H9 (cell line): ENCODE data around the gene BPGM. TPM values are rescaled to one million over a fixed set of nuclear protein-coding genes. Genes with fewer than 3 reads are reported as not detected.
A peak's percentile ranks its signal among the peaks of the same experiment; 100 is the strongest.

ENCODE experiments used
- DNase-seq: peaks from one replicate; pipeline ENCODE4 v3.0.0-alpha.2; 2017
- H2AFZ ChIP-seq: one replicate; pipeline ENCODE4 v1.6.1; 2013; ENCODE audit warnings: mild to moderate bottlenecking, low read length, control low read depth, moderate library complexity
- H2AK5ac ChIP-seq: 2 replicates; pipeline ENCODE4 v1.6.1; 2013; ENCODE audit warnings: low read length, control low read depth, mixed read lengths; ENCODE audit not compliant: insufficient read length
- H2BK120ac ChIP-seq: one replicate; pipeline ENCODE4 v1.6.1; 2013; ENCODE audit warnings: low read depth, mild to moderate bottlenecking, low read length, control low read depth, inconsistent platforms; ENCODE audit not compliant: poor library complexity, severe bottlenecking
- H2BK12ac ChIP-seq: 2 replicates; pipeline ENCODE4 v1.6.1; 2013; ENCODE audit warnings: low read length, control low read depth, mixed read lengths, low read depth; ENCODE audit not compliant: insufficient read length
- H2BK15ac ChIP-seq: 2 replicates; pipeline ENCODE4 v1.6.1; 2013; ENCODE audit warnings: low read depth, low read length, control low read depth
- H2BK20ac ChIP-seq: one replicate; pipeline ENCODE4 v1.6.1; 2013; ENCODE audit warnings: low read depth, mild to moderate bottlenecking, low read length, control low read depth, inconsistent platforms; ENCODE audit not compliant: poor library complexity, severe bottlenecking
- H2BK5ac ChIP-seq: 2 replicates; pipeline ENCODE4 v1.6.1; 2013; ENCODE audit warnings: low read length, control low read depth, mixed read lengths; ENCODE audit not compliant: insufficient read length
- H3K14ac ChIP-seq: 2 replicates; pipeline ENCODE4 v1.6.1; 2013; ENCODE audit warnings: low read length, control low read depth; ENCODE audit not compliant: insufficient read depth
- H3K18ac ChIP-seq: 2 replicates; pipeline ENCODE4 v1.6.1; 2013; ENCODE audit warnings: low read depth, mild to moderate bottlenecking, mixed read lengths, low read length, control low read depth; ENCODE audit not compliant: insufficient read length
- H3K23ac ChIP-seq: 2 replicates; pipeline ENCODE4 v1.6.1; 2013; ENCODE audit warnings: low read length, control low read depth, mixed read lengths, low read depth; ENCODE audit not compliant: insufficient read length
- H3K23me2 ChIP-seq: 2 replicates; pipeline ENCODE4 v1.6.1; 2013; ENCODE audit warnings: low read depth, mild to moderate bottlenecking, mixed read lengths, low read length, control low read depth; ENCODE audit not compliant: insufficient read length, poor library complexity, severe bottlenecking
- H3K27ac ChIP-seq: 2 replicates; pipeline ENCODE4 v1.5.1; 2013; ENCODE audit warnings: low read length, control low read depth, mixed read lengths, low read depth; ENCODE audit not compliant: insufficient read length
- H3K27me3 ChIP-seq: 2 replicates; pipeline ENCODE4 v1.6.1; 2013; ENCODE audit warnings: low read length, control low read depth, inconsistent platforms; ENCODE audit not compliant: insufficient read depth
- H3K4ac ChIP-seq: 2 replicates; pipeline ENCODE4 v1.6.1; 2013; ENCODE audit warnings: low read depth, mild to moderate bottlenecking, control low read depth, inconsistent platforms, low read length, moderate library complexity
- H3K4me1 ChIP-seq: 2 replicates; pipeline ENCODE4 v1.6.1; 2013; ENCODE audit warnings: low read length, control low read depth, inconsistent platforms; ENCODE audit not compliant: insufficient read depth
- H3K4me2 ChIP-seq: 2 replicates; pipeline ENCODE4 v1.6.1; 2013; ENCODE audit warnings: low read length, control low read depth, mixed read lengths; ENCODE audit not compliant: insufficient read length, insufficient read depth
- H3K56ac ChIP-seq: 2 replicates; pipeline ENCODE4 v1.6.1; 2013; ENCODE audit warnings: low read depth, mild to moderate bottlenecking, mixed read lengths, low read length, control low read depth; ENCODE audit not compliant: insufficient read length
- H3K79me1 ChIP-seq: 2 replicates; pipeline ENCODE4 v1.6.1; 2013; ENCODE audit warnings: low read depth, mild to moderate bottlenecking, moderate library complexity, low read length, control low read depth, inconsistent platforms; ENCODE audit not compliant: insufficient read depth, poor library complexity, severe bottlenecking
- H3K79me2 ChIP-seq: 2 replicates; pipeline ENCODE4 v1.6.1; 2013; ENCODE audit warnings: low read length, control low read depth, inconsistent platforms; ENCODE audit not compliant: insufficient read depth
- H3K9ac ChIP-seq: 2 replicates; pipeline ENCODE4 v1.6.1; 2013; ENCODE audit warnings: low read length, control low read depth, mixed read lengths; ENCODE audit not compliant: insufficient read length; ENCODE audit errors: extremely low read depth
- H3K9me3 ChIP-seq: one replicate; pipeline ENCODE4 v1.6.1; 2013; ENCODE audit warnings: low read depth, low read length, inconsistent platforms; ENCODE audit not compliant: control insufficient read depth
- H3T11ph ChIP-seq: one replicate; pipeline ENCODE4 v1.6.1; 2013; ENCODE audit warnings: mild to moderate bottlenecking, low read length, control low read depth, inconsistent platforms
- H4K20me1 ChIP-seq: one replicate; pipeline ENCODE4 v1.6.1; 2013; ENCODE audit not compliant: control insufficient read depth, insufficient read length, insufficient read depth
- H4K5ac ChIP-seq: 2 replicates; pipeline ENCODE4 v1.6.1; 2013; ENCODE audit warnings: low read depth, mild to moderate bottlenecking, mixed read lengths, low read length, control low read depth; ENCODE audit not compliant: insufficient read length
- H4K8ac ChIP-seq: replicated peaks from 2 replicates; pipeline ENCODE4 v1.6.1; 2013; ENCODE audit warnings: low read length, control low read depth, mixed read lengths, low read depth; ENCODE audit not compliant: insufficient read length
- H4K91ac ChIP-seq: 2 replicates; pipeline ENCODE4 v1.6.1; 2013; ENCODE audit warnings: low read depth, mild to moderate bottlenecking, moderate library complexity, mixed read lengths, low read length, control low read depth; ENCODE audit not compliant: insufficient read length
- H3K27ac Mint-ChIP-seq, 3 experiments: 2 replicates in 2 of 3; 3 replicates in 1 of 3; pipeline ENCODE4 v1.8.0; 2020 to 2021; ENCODE audit warnings: mixed read lengths in 3 of 3, mild to moderate bottlenecking in 1 of 3, moderate library complexity in 1 of 3
- H3K27me3 Mint-ChIP-seq: 2 replicates; pipeline ENCODE4 v1.8.0; 2021; ENCODE audit warnings: low read depth, mild to moderate bottlenecking, moderate library complexity, mixed read lengths
- H3K36me3 Mint-ChIP-seq, 3 experiments: 2 replicates in 2 of 3; 3 replicates in 1 of 3; pipeline ENCODE4 v1.8.0; 2020 to 2021; ENCODE audit warnings: low read depth in 3 of 3, mixed read lengths in 3 of 3; ENCODE audit not compliant: insufficient read depth in 1 of 3
- H3K4me1 Mint-ChIP-seq, 2 experiments: 2 replicates each; pipeline ENCODE4 v1.8.0; 2020; ENCODE audit warnings: mixed read lengths in 2 of 2
- H3K4me3 Mint-ChIP-seq, 2 experiments: 2 replicates in 1 of 2; 3 replicates in 1 of 2; pipeline ENCODE4 v1.8.0; 2020 to 2021; ENCODE audit warnings: mild to moderate bottlenecking in 2 of 2, mixed read lengths in 2 of 2, moderate library complexity in 1 of 2
- H3K9me3 Mint-ChIP-seq, 2 experiments: 2 replicates in 1 of 2; 3 replicates in 1 of 2; pipeline ENCODE4 v1.8.0; 2020; ENCODE audit warnings: mild to moderate bottlenecking in 2 of 2, mixed read lengths in 2 of 2, moderate library complexity in 1 of 2
- CTCF ChIP-seq: fragments of 200-600 bp; sonication (generic); conservative IDR thresholded peaks from 3 replicates; pipeline ENCODE4 v1.8.0; 2021; ENCODE audit warnings: antibody characterized with exemption, mild to moderate bottlenecking
- WGBS: extraction: QIAGEN DNeasy Blood & Tissue Kit; methylation state at CpG from one replicate; pipeline ENCODE4 v1.1.7; 2013; ENCODE audit warnings: missing lambda C conversion rate, low lambda C conversion rate, mixed read lengths; ENCODE audit not compliant: insufficient read length; ENCODE audit errors: extremely low coverage; 5-methylcytosine and 5-hydroxymethylcytosine counted together
- total RNA-seq: library from RNA; stranded (reverse); gene quantifications from 2 replicates; pipeline ENCODE4 v1.2.1, GENCODE V29; 2021

The BPGM gene
- total RNA-seq, 1 experiment from 2014 or later = 14.4 TPM

- no peaks in the 10 kb centered on the region for H3K79me1 ChIP-seq
- H3K23ac ChIP-seq = no peak overlapping the region
- no peak overlapping the region for H2BK120ac ChIP-seq
- Mint-ChIP-seq H3K4me3 (no peak overlapping the region), H3K27ac (no peak overlapping the region), H3K9me3 (no peaks in the 10 kb centered on the region), H3K36me3 (no peaks in the 10 kb centered on the region), H3K27me3 (peaks cover 11% of the 10 kb centered on the region), H3K4me1 (peaks cover 2% of the 10 kb centered on the region in 2 experiments; a peak in 3 of 4 replicates)
- no peak overlapping the region for H3K4ac ChIP-seq
- no peak overlapping the region for H3K18ac ChIP-seq
- DNase-seq = peak; percentile 51
- H2AFZ ChIP-seq = no peak overlapping the region
- H3K4me2 ChIP-seq = no peak overlapping the region
- H2BK15ac ChIP-seq = no peak overlapping the region
- no peak overlapping the region for H2BK5ac ChIP-seq
- H3K23me2 ChIP-seq = no peaks in the 10 kb centered on the region
- no peaks in the 10 kb centered on the region for H4K20me1 ChIP-seq
- no peak overlapping the region for H3K56ac ChIP-seq
- no peak overlapping the region for H2BK20ac ChIP-seq
- H2AK5ac ChIP-seq = no peak overlapping the region
- no peak overlapping the region for H4K5ac ChIP-seq
- H3K27ac ChIP-seq = no peak overlapping the region
- H3K27me3 ChIP-seq = peaks cover 2% of the 10 kb centered on the region; the same call in 1 of the 2 replicates
- H3K4me1 ChIP-seq = no peaks in the 10 kb centered on the region
- TF ChIP-seq CTCF = peak; percentile 94
- no peak overlapping the region for H2BK12ac ChIP-seq
- no peaks in the 10 kb centered on the region for H3K79me2 ChIP-seq
- H3K14ac ChIP-seq = no peak overlapping the region
- H3K9ac ChIP-seq = no peak overlapping the region
- H4K8ac ChIP-seq = no peak overlapping the region
- no peak overlapping the region for H4K91ac ChIP-seq
- no CpG with 5 or more reads among the region's 14 CpGs for WGBS
- H3T11ph ChIP-seq = no peak overlapping the region
- H3K9me3 ChIP-seq = no peaks in the 10 kb centered on the region
Measured at GRCh38 chr7:134605978-134606923, 40.4 kb upstream of the BPGM start.
